A673 (cell line): Measurements from ENCODE around the gene ITLN1. TPM values are rescaled to one million over a fixed set of nuclear protein-coding genes. Genes with fewer than 3 reads are reported as not detected.
"Not testable (repeated sequence)": the region's sequence is repeated elsewhere in the genome, so short reads cannot be mapped to it uniquely, and the experiment has no call there.

Experiments
- BruUV-seq: library from RNA; stranded (reverse); fragments of 400-500 nt; replicated peaks from 2 replicates; lab custom pipeline; 2021; lab: Mats Ljungman, UMichigan
- CTCF ChIA-PET: fragments of 300-600 bp; sonication (Branson Sonifier 250); formaldehyde crosslinking; loops from one replicate; lab custom pipeline; 2022; ENCODE audit warnings: antibody characterized with exemption; lab: Charles Lee
- POLR2A ChIA-PET: fragments of 300-600 bp; sonication (Branson Sonifier 250); formaldehyde crosslinking; loops from one replicate; lab custom pipeline; 2022; ENCODE audit warnings: antibody characterized with exemption; ENCODE audit not compliant: low non-redundant PET; lab: Charles Lee
- DNase-seq: peaks from one replicate; pipeline ENCODE4 v3.0.0-alpha.2; 2015; ENCODE audit warnings: low spot score
- H3K27ac ChIP-seq: fragments of 200-600 bp; sonication (generic); 2 replicates; pipeline ENCODE4 v1.5.1; 2016; ENCODE audit warnings: mixed run types, low read depth, mild to moderate bottlenecking, mixed read lengths, antibody characterized with exemption, low read length; ENCODE audit not compliant: poor library complexity, severe bottlenecking
- H3K27me3 ChIP-seq: fragments of 200-600 bp; sonication (generic); replicated peaks from 2 replicates; pipeline ENCODE4 v1.6.1; 2017; ENCODE audit warnings: mixed run types, low read depth, mild to moderate bottlenecking, mixed read lengths, antibody characterized with exemption, low read length; ENCODE audit not compliant: insufficient read depth, poor library complexity
- H3K36me3 ChIP-seq: fragments of 200-600 bp; sonication (generic); 2 replicates; pipeline ENCODE4 v1.6.1; 2016; ENCODE audit warnings: mixed run types, mild to moderate bottlenecking, mixed read lengths, antibody characterized with exemption, low read length; ENCODE audit not compliant: insufficient read depth, poor library complexity, severe bottlenecking
- H3K4me1 ChIP-seq: fragments of 200-600 bp; sonication (generic); 2 replicates; pipeline ENCODE4 v1.6.1; 2017; ENCODE audit warnings: mixed run types, mild to moderate bottlenecking, mixed read lengths, antibody characterized with exemption, low read length; ENCODE audit not compliant: insufficient read depth, poor library complexity, severe bottlenecking
- H3K4me3 ChIP-seq: fragments of 200-600 bp; sonication (generic); 2 replicates; pipeline ENCODE4 v1.5.1; 2016; ENCODE audit warnings: low read depth, mixed run types, mild to moderate bottlenecking, mixed read lengths, low read length; ENCODE audit not compliant: poor library complexity, severe bottlenecking
- H3K9me3 ChIP-seq: fragments of 200-600 bp; sonication (generic); 2 replicates; pipeline ENCODE4 v1.6.1; 2016; ENCODE audit warnings: mixed run types, low read depth, mild to moderate bottlenecking, mixed read lengths, antibody characterized with exemption, low read length; ENCODE audit not compliant: poor library complexity, severe bottlenecking
- CTCF ChIP-seq: fragments of 300-800, 200-600 bp; sonication (generic); conservative IDR thresholded peaks from 2 replicates; pipeline ENCODE4 v1.5.1; 2017; ENCODE audit warnings: low read depth, mild to moderate bottlenecking, antibody characterized with exemption, low read length, moderate library complexity, mixed read lengths
- EZH2 ChIP-seq: fragments of 200-600 bp; sonication (generic); IDR thresholded peaks from 2 replicates; pipeline ENCODE4 v1.6.1; 2017; ENCODE audit warnings: borderline replicate concordance, low read depth, mild to moderate bottlenecking, mixed read lengths, antibody characterized with exemption, low read length; ENCODE audit not compliant: poor library complexity, severe bottlenecking
- intact Hi-C: fragments of 100-400 bp; cut with micrococcal nuclease; formaldehyde crosslinking; loops from one replicate; pipeline ENCODE4 v1.10.0; 2022; ENCODE audit not compliant: unreplicated experiment
- total RNA-seq: library from RNA; stranded (reverse); gene quantifications from 2 replicates; pipeline ENCODE4 v1.2.3, GENCODE V29; 2021

The ITLN1 gene
- total RNA-seq, 1 experiment from 2014 or later: not detected

GRCh38 chr1:160907976-160908375 lies 23.0 kb upstream of the ITLN1 start:
- POLR2A ChIA-PET: no interaction called here
- H3K27me3 ChIP-seq: no peaks in the 10 kb centered on the region
- intact Hi-C loops: no loop called here
- H3K36me3 ChIP-seq: no peaks in the 10 kb centered on the region
- TF ChIP-seq EZH2: no peak
- TF ChIP-seq CTCF: no peak
- no TSS peak for BruUV-seq
- H3K27ac ChIP-seq: no peak overlapping the region
- DNase-seq: no peak
- H3K4me1 ChIP-seq: no peaks in the 10 kb centered on the region
- H3K4me3 ChIP-seq: no peak overlapping the region
- CTCF ChIA-PET: no interaction called here
- no peaks in the 10 kb centered on the region for H3K9me3 ChIP-seq

- Histone ChIP-seq H3K4me3 (no peak overlapping the region), H3K27me3 (no peaks in the 10 kb centered on the region), H3K27ac (no peak overlapping the region), H3K4me1 (no peaks in the 10 kb centered on the region), H3K9me3 (no peaks in the 10 kb centered on the region), H3K36me3 (no peaks in the 10 kb centered on the region)
- DNase-seq: no peak
- TF ChIP-seq EZH2 (no peak), CTCF (no peak)
- BruUV-seq: no TSS peak
- CTCF ChIA-PET: no interaction called here
- intact Hi-C loops: no loop called here
- POLR2A ChIA-PET: no interaction called here
Observed at GRCh38 chr1:160905617-160905989, 20.6 kb upstream of the ITLN1 start.

- Histone ChIP-seq H3K9me3 (no peaks in the 10 kb centered on the region), H3K4me1 (no peaks in the 10 kb centered on the region), H3K27ac (no peak overlapping the region), H3K27me3 (no peaks in the 10 kb centered on the region), H3K4me3 (no peak overlapping the region), H3K36me3 (no peaks in the 10 kb centered on the region)
- intact Hi-C loops: no loop called here
- ChIA-PET CTCF (interaction anchor here (1.1 kb wide), 1 partner anchor 22 kb away, joined by 8 read pairs; no protein-coding TSS in a partner anchor), POLR2A (no interaction called here)
- DNase-seq: no peak
- TF ChIP-seq EZH2 (no peak), CTCF (no peak)
- BruUV-seq: no TSS peak
Observed at GRCh38 chr1:160904783-160905616, 20.0 kb upstream of the ITLN1 start.

- POLR2A ChIA-PET, H3K27me3 ChIP-seq, H3K4me3 ChIP-seq, H3K9me3 ChIP-seq, CTCF ChIA-PET, H3K4me1 ChIP-seq, H3K27ac ChIP-seq, DNase-seq, intact Hi-C loops, H3K36me3 ChIP-seq, BruUV-seq: not testable (repeated sequence)
Observed at GRCh38 chr1:160902251-160902650, 17.3 kb upstream of the ITLN1 start.
